ENCODE data around the gene CHAT.

GRCh38 chr10:49610458-49611165 is 3.2 kb upstream of the CHAT start:
- no peak for TF ChIP-seq CTCF (IDR thresholded peaks at IDR 0.05)
- TF ChIP-seq EHMT2 (IDR thresholded peaks at IDR 0.05; ENCODE audit: low read depth), result no peak
- no peak for TF ChIP-seq FOSL2 (IDR thresholded peaks at IDR 0.05)
- TF ChIP-seq FOSL2 (CRISPR knock-in tag; IDR thresholded peaks at IDR 0.05), result no peak
- no peak for TF ChIP-seq REST (IDR thresholded peaks at IDR 0.05)
- no peak for TF ChIP-seq JUNB (IDR thresholded peaks at IDR 0.05)
- TF ChIP-seq CHD2 (IDR thresholded peaks at IDR 0.05; ENCODE audit: low read length, partially characterized antibody), result no peak
- no peak for TF ChIP-seq RAD21 (conservative IDR thresholded peaks at IDR 0.05 in 1 of 2, IDR thresholded peaks at IDR 0.05 in 1 of 2)

Data from A549 (cell line).